MM.1S (cell line): ENCODE data around the gene CDK11A.

Experiments
- EZH2phosphoT487 ChIP-seq: fragments of 300-600 bp; sonication (generic); IDR thresholded peaks from 2 replicates; pipeline ENCODE4 v1.6.1; 2018; ENCODE audit warnings: antibody characterized with exemption, low read length
- TF ChIP-seq, protein P1 (sequence below): fragments of 300-600 bp; sonication (generic); IDR thresholded peaks from 2 replicates; pipeline ENCODE4 v1.5.1; 2016; ENCODE audit warnings: antibody characterized with exemption, low read length, mixed read lengths

DNA sequence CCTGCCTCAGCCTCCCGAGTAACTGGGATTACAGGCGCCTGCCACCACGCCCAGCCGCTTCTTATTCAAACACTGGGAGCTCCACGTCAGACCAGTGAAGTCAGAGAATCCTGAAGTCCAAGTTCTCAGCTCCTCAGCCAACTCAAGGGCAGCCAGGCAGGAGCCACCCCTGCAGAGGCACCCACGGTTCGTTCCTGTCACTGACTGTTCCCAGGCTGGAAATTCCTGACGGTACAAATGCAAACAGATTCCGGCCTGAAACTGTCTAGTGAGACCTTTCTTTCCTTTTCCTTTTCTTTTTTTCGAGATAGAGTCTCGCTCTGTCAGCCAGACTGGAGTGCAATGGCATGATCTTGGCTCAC, 43.3 kb downstream of the CDK11A start:
- TF ChIP-seq, protein P1, sequence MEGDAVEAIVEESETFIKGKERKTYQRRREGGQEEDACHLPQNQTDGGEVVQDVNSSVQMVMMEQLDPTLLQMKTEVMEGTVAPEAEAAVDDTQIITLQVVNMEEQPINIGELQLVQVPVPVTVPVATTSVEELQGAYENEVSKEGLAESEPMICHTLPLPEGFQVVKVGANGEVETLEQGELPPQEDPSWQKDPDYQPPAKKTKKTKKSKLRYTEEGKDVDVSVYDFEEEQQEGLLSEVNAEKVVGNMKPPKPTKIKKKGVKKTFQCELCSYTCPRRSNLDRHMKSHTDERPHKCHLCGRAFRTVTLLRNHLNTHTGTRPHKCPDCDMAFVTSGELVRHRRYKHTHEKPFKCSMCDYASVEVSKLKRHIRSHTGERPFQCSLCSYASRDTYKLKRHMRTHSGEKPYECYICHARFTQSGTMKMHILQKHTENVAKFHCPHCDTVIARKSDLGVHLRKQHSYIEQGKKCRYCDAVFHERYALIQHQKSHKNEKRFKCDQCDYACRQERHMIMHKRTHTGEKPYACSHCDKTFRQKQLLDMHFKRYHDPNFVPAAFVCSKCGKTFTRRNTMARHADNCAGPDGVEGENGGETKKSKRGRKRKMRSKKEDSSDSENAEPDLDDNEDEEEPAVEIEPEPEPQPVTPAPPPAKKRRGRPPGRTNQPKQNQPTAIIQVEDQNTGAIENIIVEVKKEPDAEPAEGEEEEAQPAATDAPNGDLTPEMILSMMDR = no peak
- TF ChIP-seq EZH2phosphoT487 = no peak
